B cell (primary cell): ENCODE results near the gene NUBPL. TPM values are rescaled to one million over a fixed set of nuclear protein-coding genes. Genes with fewer than 3 reads are reported as not detected.

Experiments
- ATAC-seq: fragments of 200-7000 bp; cut with Tn5 transposase; one replicate; pipeline ENCODE4 v1.10.0; 2021; ENCODE audit warnings: low read depth, mild to moderate bottlenecking, moderate number of reproducible peaks, moderate library complexity
- CTCF ChIA-PET: fragments of 350-600 bp; sonication (Branson Sonifier 250); formaldehyde crosslinking; loops from one replicate; lab custom pipeline; 2021; ENCODE audit warnings: antibody characterized with exemption, inconsistent platforms; lab: Charles Lee
- POLR2A ChIA-PET: fragments of 350-600 bp; sonication (Branson Sonifier 250); formaldehyde crosslinking; loops from one replicate; lab custom pipeline; 2021; ENCODE audit warnings: antibody characterized with exemption; lab: Charles Lee
- DNase-seq: peaks from one replicate; pipeline ENCODE4 v3.0.0; 2013
- H2AFZ ChIP-seq: 2 replicates; pipeline ENCODE4 v1.6.1; 2012; ENCODE audit warnings: mild to moderate bottlenecking, low read depth, low read length; ENCODE audit not compliant: insufficient read depth, poor library complexity, severe bottlenecking
- H3K27ac ChIP-seq, 2 donors: 1 replicate in 1 of 2; 2 replicates in 1 of 2; pipeline ENCODE4 v1.5.1; 2012 to 2013; ENCODE audit warnings: low read length in 2 of 2, mild to moderate bottlenecking in 2 of 2, moderate library complexity in 1 of 2
- H3K27me3 ChIP-seq, 4 experiments: fragments of 200-600 bp in 1 of 4; sonication (generic) in 1 of 4; replicated peaks in 1 of 4; 1 replicate in 2 of 4; 2 replicates in 2 of 4; pipeline versions ENCODE4 v1.6.1 to v1.7.0; 2013 to 2016; ENCODE audit warnings: low read length in 3 of 4, mild to moderate bottlenecking in 2 of 4, mixed read lengths in 1 of 4, moderate library complexity in 1 of 4; ENCODE audit not compliant: insufficient read depth in 4 of 4, control insufficient read depth in 3 of 4; ENCODE audit errors: control extremely low read depth in 1 of 4
- H3K36me3 ChIP-seq, 2 experiments: replicated peaks in 1 of 2; 1 replicate in 1 of 2; 2 replicates in 1 of 2; pipeline versions ENCODE4 v1.6.1 to v1.7.1; 2013; ENCODE audit warnings: low read length in 1 of 2; ENCODE audit not compliant: insufficient read depth in 2 of 2, control insufficient read depth in 1 of 2; ENCODE audit errors: control extremely low read depth in 1 of 2, extremely low read depth in 1 of 2
- H3K4me1 ChIP-seq, 2 donors: fragments of 200-600 bp in 1 of 2; sonication (generic) in 1 of 2; 1 replicate in 1 of 2; 2 replicates in 1 of 2; pipeline versions ENCODE4 v1.5.1 to v1.6.1; 2013 to 2017; ENCODE audit warnings: low read length in 2 of 2; ENCODE audit not compliant: control insufficient read depth in 2 of 2, insufficient read depth in 2 of 2
- H3K4me2 ChIP-seq: replicated peaks from 2 replicates; pipeline ENCODE3; 2012; ENCODE audit warnings: mild to moderate bottlenecking, low read depth, low read length; ENCODE audit not compliant: poor library complexity, severe bottlenecking
- H3K4me3 ChIP-seq, 5 experiments: fragments of 200-600 bp in 1 of 5; sonication (generic) in 1 of 5; 1 replicate in 3 of 5; 2 replicates in 2 of 5; pipeline versions ENCODE4 v1.5.1 to v1.7.0; 2011 to 2016; ENCODE audit warnings: low read length in 4 of 5, mild to moderate bottlenecking in 4 of 5, low read depth in 2 of 5, control low read depth in 1 of 5, moderate library complexity in 1 of 5; ENCODE audit not compliant: insufficient read depth in 1 of 5; ENCODE audit errors: control extremely low read depth in 1 of 5, extremely low read depth in 1 of 5
- H3K79me2 ChIP-seq: fragments of 200-600 bp; sonication (generic); one replicate; pipeline ENCODE4 v1.6.0; 2016; ENCODE audit warnings: low read length; ENCODE audit not compliant: control insufficient read depth, insufficient read depth
- H3K9ac ChIP-seq: fragments of 200-600 bp; sonication (generic); 2 replicates; pipeline ENCODE4 v1.6.1; 2017; ENCODE audit warnings: mild to moderate bottlenecking, low read length, moderate library complexity
- H3K9me3 ChIP-seq, 3 donors: one replicate each; pipeline versions ENCODE4 v1.6.1 to v1.7.1; 2013; ENCODE audit warnings: low read length in 2 of 3; ENCODE audit not compliant: control insufficient read depth in 2 of 3, insufficient read depth in 1 of 3; ENCODE audit errors: control extremely low read depth in 1 of 3
- H4K20me1 ChIP-seq: 2 replicates; pipeline ENCODE4 v1.6.0; 2012; ENCODE audit warnings: mild to moderate bottlenecking, low read length; ENCODE audit not compliant: insufficient read depth, control insufficient read depth, poor library complexity, severe bottlenecking
- H3K27ac Mint-ChIP-seq: one replicate; pipeline ENCODE4 v1.8.0; 2021; ENCODE audit warnings: mixed read lengths
- H3K27me3 Mint-ChIP-seq: one replicate; pipeline ENCODE4 v1.8.0; 2021; ENCODE audit warnings: mixed read lengths
- H3K4me1 Mint-ChIP-seq: one replicate; pipeline ENCODE4 v1.8.0; 2021; ENCODE audit warnings: mixed read lengths
- H3K4me3 Mint-ChIP-seq: one replicate; pipeline ENCODE4 v1.8.0; 2021; ENCODE audit warnings: mixed read lengths
- H3K9me3 Mint-ChIP-seq: one replicate; pipeline ENCODE4 v1.8.0; 2022; ENCODE audit warnings: mixed read lengths; ENCODE audit not compliant: insufficient read depth
- CTCF ChIP-seq: fragments of 200-600 bp; IDR thresholded peaks from one replicate; pipeline ENCODE4 v1.8.0; 2022; ENCODE audit warnings: antibody characterized with exemption, mild to moderate bottlenecking
- EZH2 ChIP-seq: IDR thresholded peaks from 2 replicates; pipeline ENCODE4 v1.6.1; 2012; ENCODE audit warnings: borderline replicate concordance, low read depth, mild to moderate bottlenecking, moderate library complexity, low read length; ENCODE audit not compliant: insufficient read depth, poor library complexity, severe bottlenecking
- WGBS: methylation state at CpG from one replicate; pipeline ENCODE4 v1.1.5; 2013; ENCODE audit warnings: missing lambda C conversion rate; ENCODE audit not compliant: insufficient coverage; 5-methylcytosine and 5-hydroxymethylcytosine counted together
- intact Hi-C: fragments of 100-400 bp; cut with micrococcal nuclease; formaldehyde crosslinking; loops from one replicate; pipeline ENCODE4 v1.10.0; 2022
- polyA plus RNA-seq: library from polyadenylated mRNA; depleted of rRNA; stranded (reverse); fragments of >200 nt; gene quantifications from 2 replicates; pipeline ENCODE4 v1.2.3, GENCODE V29; 2012
- total RNA-seq, 2 donors: library from RNA; stranded (reverse); fragments of 120-200 nt in 1 of 2; gene quantifications; 1 replicate in 1 of 2; 2 replicates in 1 of 2; pipeline versions ENCODE4 v1.2.3 to v1.2.4, GENCODE V29; 2013 to 2022

Gene NUBPL
- total and polyA plus RNA-seq, 2 donors (not counting 1 experiment from before 2014, with no cell fraction given), result 1.9 to 14.2 TPM

- no peak overlapping the region for H2AFZ ChIP-seq
- H3K4me2 ChIP-seq, result no peak overlapping the region
- Mint-ChIP-seq H3K27me3 (no peaks in the 10 kb centered on the region), H3K4me1 (no peaks in the 10 kb centered on the region), H3K9me3 (peaks cover 6% of the 10 kb centered on the region), H3K4me3 (no peak overlapping the region), H3K27ac (no peak overlapping the region)
- TF ChIP-seq CTCF (no peak), EZH2 (no peak)
- H3K79me2 ChIP-seq, result no peaks in the 10 kb centered on the region
- H3K4me3 ChIP-seq, result no peak overlapping the region
- no peaks in the 10 kb centered on the region for H4K20me1 ChIP-seq
- ATAC-seq, result no peak
- CTCF ChIA-PET, result no interaction called here
- intact Hi-C loops, result no loop called here
- POLR2A ChIA-PET, result no interaction called here
- no peaks in the 10 kb centered on the region for H3K4me1 ChIP-seq
- H3K9ac ChIP-seq, result no peak overlapping the region
- no peak overlapping the region for H3K27ac ChIP-seq
- H3K36me3 ChIP-seq, result no peaks in the 10 kb centered on the region
- 100% methylated on average over 4 of the region's 5 CpGs for WGBS
- H3K9me3 ChIP-seq, result peaks cover 0 to 5% (median 0%) of the 10 kb centered on the region in 3 donors
- no peaks in the 10 kb centered on the region for H3K27me3 ChIP-seq
- no peak for DNase-seq
Observed at GRCh38 chr14:31718985-31719384, 157.8 kb downstream of the NUBPL start.

- Histone ChIP-seq H3K4me2 (no peak overlapping the region), H3K9ac (no peak overlapping the region), H3K27ac (no peak overlapping the region), H3K36me3 (no peaks in the 10 kb centered on the region), H3K4me3 (no peak overlapping the region), H3K79me2 (no peaks in the 10 kb centered on the region), H3K4me1 (no peaks in the 10 kb centered on the region), H2AFZ (no peak overlapping the region), H3K9me3 (peaks cover 0 to 14% (median 11%) of the 10 kb centered on the region in 3 donors), H4K20me1 (no peaks in the 10 kb centered on the region), H3K27me3 (no peaks in the 10 kb centered on the region)
- H3K27ac Mint-ChIP-seq, result no peak overlapping the region
- H3K4me1 Mint-ChIP-seq, result no peaks in the 10 kb centered on the region
- DNase-seq, result no peak
- ATAC-seq, result no peak
- CTCF ChIA-PET, result no interaction called here
- intact Hi-C loops, result no loop called here
- peaks cover 12% of the 10 kb centered on the region for H3K9me3 Mint-ChIP-seq
- H3K4me3 Mint-ChIP-seq, result no peak overlapping the region
- no peaks in the 10 kb centered on the region for H3K27me3 Mint-ChIP-seq
- POLR2A ChIA-PET, result no interaction called here
- no peak for TF ChIP-seq EZH2
- TF ChIP-seq CTCF, result no peak
Observed at GRCh38 chr14:31726337-31726736, 165.1 kb downstream of the NUBPL start.
